Transverse colon (tissue), 4 donors: Measurements from ENCODE around the gene COPRS. TPM values are rescaled to one million over a fixed set of nuclear protein-coding genes. Genes with fewer than 3 reads are reported as not detected.

ENCODE experiments used
- DNase-seq: peaks from one replicate; pipeline ENCODE4 v3.0.0-alpha.2; 2019
- H3K27ac ChIP-seq, 4 donors: fragments of 200-600 bp; sonication (generic); 2 replicates each; pipeline ENCODE4 v1.5.1; 2016 to 2018; ENCODE audit warnings: inconsistent platforms in 4 of 4
- H3K27me3 ChIP-seq: fragments of 200-600 bp; sonication (generic); 2 replicates; pipeline ENCODE4 v1.5.1; 2017; ENCODE audit warnings: inconsistent platforms
- H3K36me3 ChIP-seq, 4 donors: fragments of 200-600 bp; sonication (generic); 2 replicates each; pipeline ENCODE4 v1.5.1; 2017 to 2019; ENCODE audit warnings: inconsistent platforms in 4 of 4
- H3K4me1 ChIP-seq, 4 donors: fragments of 200-600 bp; sonication (generic); 2 replicates each; pipeline ENCODE4 v1.5.1; 2017 to 2020; ENCODE audit warnings: inconsistent platforms in 4 of 4
- H3K4me3 ChIP-seq, 4 donors: fragments of 200-600 bp; sonication (generic); 1 replicate in 1 of 4; 2 replicates in 3 of 4; pipeline versions ENCODE4 v1.5.1 to v1.6.1; 2017 to 2019; ENCODE audit warnings: inconsistent platforms in 4 of 4
- H3K9me3 ChIP-seq, 2 donors: fragments of 200-600 bp; sonication (generic); 2 replicates each; pipeline ENCODE4 v1.5.1; 2017 to 2019; ENCODE audit warnings: inconsistent platforms in 2 of 2
- CTCF ChIP-seq, 5 experiments: fragments of 200-600 bp in 3 of 5; fragments of 450-650 bp in 2 of 5; sonication (generic) in 3 of 5; IDR thresholded peaks; 1 replicate in 2 of 5; 2 replicates in 3 of 5; pipeline ENCODE4 v1.5.1; 2016 to 2017; ENCODE audit warnings: antibody characterized with exemption in 5 of 5, inconsistent platforms in 3 of 5, mild to moderate bottlenecking in 2 of 5, moderate library complexity in 1 of 5
- EP300 ChIP-seq: sonication (generic); formaldehyde crosslinking; IDR thresholded peaks from one replicate; pipeline ENCODE4 v1.6.1; 2017; ENCODE audit warnings: antibody characterized with exemption, low read depth
- POLR2A ChIP-seq: fragments of 450-650 bp; IDR thresholded peaks from one replicate; pipeline ENCODE4 v1.6.1; 2016; ENCODE audit warnings: antibody characterized with exemption, mild to moderate bottlenecking, moderate library complexity
- POLR2AphosphoS5 ChIP-seq, 3 donors: sonication (generic); formaldehyde crosslinking; IDR thresholded peaks; one replicate each; pipeline ENCODE4 v1.6.1; 2016; ENCODE audit warnings: antibody characterized with exemption in 3 of 3
- WGBS, 2 donors: methylation state at CpG; one replicate each; pipeline ENCODE4 v1.1.5; 2018; ENCODE audit warnings: low coverage in 1 of 2; 5-methylcytosine and 5-hydroxymethylcytosine counted together
- in situ Hi-C, 4 donors: fragments of 200-750 bp; cut with MboI; loops; one replicate each; pipeline versions ENCODE4 v1.15.0 to v1.15.1; 2017; ENCODE audit warnings: low sequenced_read_pairs in 3 of 4, low pct_ligation_motif_present in 1 of 4, low pct_unique_long_range_greater_than_20kb in 1 of 4
- intact Hi-C: fragments of 100-400 bp; cut with DNase I; formaldehyde crosslinking; loops from one replicate; pipeline ENCODE4 v1.15.1; 2023; ENCODE audit warnings: low total_unique reads
- total RNA-seq, 4 donors: library from RNA; depleted of rRNA; stranded (reverse); fragments of >200 nt; gene quantifications; one replicate each; pipeline ENCODE4 v1.1.0, GENCODE V29; 2016

The COPRS gene
- total RNA-seq, 4 donors from 2014 or later: 19.8 to 43.8 (median 38.2) TPM

GRCh38 chr17:31842195-31843069 is 16.6 kb downstream of the COPRS start:
- H3K27me3 ChIP-seq: no peaks in the 10 kb centered on the region
- WGBS, 2 donors: 14% methylated on average over 22 of the region's 22 CpGs; no CpG with 5 or more reads in 1 of the 2 donors
- no peaks in the 10 kb centered on the region for H3K9me3 ChIP-seq
- H3K4me1 ChIP-seq: peaks cover 14 to 25% (median 18%) of the 10 kb centered on the region in 4 donors
- H3K27ac ChIP-seq: peak overlapping the region; percentile 59 to 84 (median 65)
- intact Hi-C loops (loop anchor here (2.0 kb wide), 1 partner anchor 294 kb away; no protein-coding TSS in a partner anchor), in situ Hi-C loops (loop anchor here (5.0 to 25.0 kb wide), 5 partner anchors 285 to 408 kb away; no protein-coding TSS in a partner anchor)
- H3K36me3 ChIP-seq: no peaks in the 10 kb centered on the region
- peak overlapping the region in 1 of 4 donors; percentile 36 for H3K4me3 ChIP-seq
- peak; percentile 78 for DNase-seq
- TF ChIP-seq EP300 (no peak), CTCF (IDR thresholded peaks at IDR 0.05) (peak; percentile 95 to 99 (median 98))

DNA sequence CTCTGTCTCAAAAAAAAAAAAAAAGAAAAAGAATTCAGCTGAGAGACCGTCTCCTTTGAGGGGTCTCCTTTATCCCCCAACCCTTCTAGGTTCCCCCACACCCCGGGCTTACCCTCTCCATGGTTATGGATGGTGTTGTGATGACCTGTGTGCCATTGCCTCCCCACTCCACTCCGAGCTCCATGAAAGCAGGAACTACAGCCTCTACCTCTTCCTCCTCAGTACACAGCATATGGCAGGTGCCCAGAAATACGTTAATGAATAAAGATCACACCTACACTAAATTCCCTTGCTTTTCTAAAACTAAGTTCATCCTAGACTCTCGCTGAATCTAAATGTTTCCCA is 17.2 kb downstream of the COPRS start:
- Histone ChIP-seq H3K9me3 (no peaks in the 10 kb centered on the region), H3K4me1 (peaks cover 14 to 25% (median 18%) of the 10 kb centered on the region in 4 donors), H3K36me3 (no peaks in the 10 kb centered on the region), H3K27ac (peak overlapping the region in 1 of 4 donors; percentile 66), H3K27me3 (no peaks in the 10 kb centered on the region), H3K4me3 (peak overlapping the region in 1 of 4 donors; percentile 36)
- in situ Hi-C loops: loop anchor here (5.0 to 25.0 kb wide), 5 partner anchors 285 to 407 kb away; no protein-coding TSS in a partner anchor
- DNase-seq: no peak
- intact Hi-C loops: loop anchor here (2.0 kb wide), 1 partner anchor 293 kb away; no protein-coding TSS in a partner anchor
- TF ChIP-seq POLR2AphosphoS5 (IDR thresholded peaks at IDR 0.05) (no peak), POLR2A (no peak), EP300 (no peak), CTCF (IDR thresholded peaks at IDR 0.05) (no peak)
- WGBS, 2 donors: 42 to 67% methylated on average over 3 to 5 of the region's 5 CpGs

GRCh38 chr17:31838636-31839225 is 20.3 kb downstream of the COPRS start:
- Histone ChIP-seq H3K9me3 (no peaks in the 10 kb centered on the region), H3K27me3 (no peaks in the 10 kb centered on the region), H3K27ac (no peak overlapping the region), H3K4me3 (no peak overlapping the region), H3K36me3 (no peaks in the 10 kb centered on the region), H3K4me1 (peaks cover 12 to 19% (median 16%) of the 10 kb centered on the region in 4 donors)
- DNase-seq: no peak
- 79% methylated on average over 5 of the region's 5 CpGs; no CpG with 5 or more reads in 1 of the 2 donors for WGBS, 2 donors
- TF ChIP-seq EP300 (no peak), CTCF (IDR thresholded peaks at IDR 0.05) (no peak)
- intact Hi-C loops (loop anchor here (10.0 kb wide), 1 partner anchor 164 kb away; no protein-coding TSS in a partner anchor), in situ Hi-C loops (loop anchor here in 2 of 4 donors (25.0 kb wide), 1 partner anchor 401 kb away; no protein-coding TSS in a partner anchor)

- no peaks in the 10 kb centered on the region for H3K9me3 ChIP-seq
- H3K27me3 ChIP-seq: no peaks in the 10 kb centered on the region
- H3K4me3 ChIP-seq: no peak overlapping the region
- no peak for TF ChIP-seq CTCF (IDR thresholded peaks at IDR 0.05)
- no peak for TF ChIP-seq POLR2A
- no peak for TF ChIP-seq POLR2AphosphoS5 (IDR thresholded peaks at IDR 0.05)
- no peak for TF ChIP-seq EP300
- no peaks in the 10 kb centered on the region for H3K4me1 ChIP-seq
- intact Hi-C loops (loop anchor here (10.0 kb wide), 1 partner anchor 161 kb away; no protein-coding TSS in a partner anchor), in situ Hi-C loops (loop anchor here in 2 of 4 donors (25.0 kb wide), 1 partner anchor 399 kb away; no protein-coding TSS in a partner anchor)
- no peak for DNase-seq
- no peak overlapping the region for H3K27ac ChIP-seq
- no peaks in the 10 kb centered on the region for H3K36me3 ChIP-seq
- WGBS, 2 donors: 88 to 89% methylated on average over 2 to 4 of the region's 4 CpGs
These were observed 23.1 kb downstream of the COPRS start for GRCh38 chr17:31835984-31836383.
